Activated gamma-delta T cell (primary cell): ENCODE data around the gene RBBP8NL.

Experiments used
- DNase-seq: peaks from one replicate; lab custom pipeline; 2025; lab: John Stamatoyannopoulos, UW

The RBBP8NL gene

DNA sequence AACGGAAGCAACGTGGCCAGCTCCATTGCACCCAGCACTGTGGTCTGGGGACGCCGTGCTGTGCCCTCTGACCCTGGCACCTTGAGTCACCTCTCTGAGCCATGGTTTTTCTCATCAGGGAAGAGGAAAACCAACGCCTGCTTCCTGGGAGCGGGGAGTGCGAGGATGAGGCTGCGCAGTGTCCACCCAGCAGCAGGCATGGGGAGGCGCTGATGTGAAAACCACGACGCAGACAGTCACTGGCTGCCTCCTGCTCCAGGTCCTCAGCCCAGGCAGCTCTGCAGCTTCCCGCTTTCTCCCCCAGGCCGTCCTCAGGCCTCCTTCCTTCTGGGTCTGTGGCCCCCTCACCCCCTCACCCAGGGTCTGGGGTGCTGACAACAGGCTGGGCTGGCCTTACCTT is 34.5 kb upstream of the RBBP8NL start:
- DNase-seq = no peak

DNA sequence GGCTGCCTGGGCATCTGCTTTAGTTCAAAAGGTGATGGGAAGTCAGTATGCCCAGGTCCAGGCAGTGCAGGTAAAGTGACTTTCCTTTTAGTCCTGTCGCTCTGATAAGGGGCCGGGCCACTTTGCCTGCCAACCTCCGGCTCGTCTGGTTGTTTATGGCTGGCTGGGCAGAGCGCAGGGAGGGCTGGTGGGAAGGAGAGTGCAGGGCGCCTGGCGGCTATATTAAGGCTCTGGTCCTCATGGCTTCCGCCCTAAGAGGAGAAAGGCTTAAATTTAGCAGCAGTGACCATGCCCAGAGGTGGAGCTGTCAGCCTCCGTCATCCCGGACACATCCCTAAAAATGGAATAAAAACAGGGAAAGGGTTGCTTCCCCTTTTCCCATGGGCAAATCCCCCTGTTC is 33.8 kb upstream of the RBBP8NL start:
- no peak for DNase-seq

DNA sequence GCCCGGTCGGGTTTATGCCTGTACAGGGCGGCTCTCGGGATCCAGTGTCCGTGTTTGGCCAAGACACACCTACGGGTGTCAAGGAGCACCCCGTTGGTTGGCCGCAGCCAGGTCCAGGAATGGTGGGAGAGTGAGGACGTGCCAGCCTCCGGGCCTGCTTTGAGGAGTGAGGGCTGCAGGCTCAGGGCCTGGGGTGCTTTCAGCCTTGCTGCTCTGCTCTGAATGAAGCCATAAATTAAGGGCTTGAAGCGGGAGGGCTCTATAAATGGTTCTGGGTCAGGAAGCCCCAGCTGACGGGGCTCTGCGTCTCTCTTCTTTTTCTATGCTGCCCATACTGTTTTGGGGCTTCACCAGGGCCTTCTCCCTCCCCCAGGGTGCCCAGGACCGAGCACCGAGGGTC is 33.3 kb upstream of the RBBP8NL start:
- DNase-seq = no peak

DNA sequence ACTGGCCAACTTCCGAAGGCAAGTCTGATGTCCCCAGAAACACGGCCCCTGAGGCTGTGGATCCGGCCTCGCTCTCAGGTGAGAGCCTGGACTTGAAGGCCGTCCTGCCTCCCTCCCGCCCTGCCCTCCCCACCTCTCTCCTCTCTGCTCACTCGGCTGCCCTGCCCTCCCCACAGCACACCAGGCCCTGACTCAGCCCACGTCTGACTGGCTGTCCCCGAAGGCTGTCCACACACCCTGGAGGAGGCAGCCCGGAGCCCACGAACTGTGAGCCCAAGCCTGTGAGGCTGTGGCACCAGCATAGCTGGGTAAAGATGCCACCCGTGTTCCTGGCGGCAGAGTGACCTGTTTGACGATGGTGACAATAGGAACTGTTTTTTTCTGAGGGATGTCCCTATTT is 32.1 kb upstream of the RBBP8NL start:
- DNase-seq = no peak

DNA sequence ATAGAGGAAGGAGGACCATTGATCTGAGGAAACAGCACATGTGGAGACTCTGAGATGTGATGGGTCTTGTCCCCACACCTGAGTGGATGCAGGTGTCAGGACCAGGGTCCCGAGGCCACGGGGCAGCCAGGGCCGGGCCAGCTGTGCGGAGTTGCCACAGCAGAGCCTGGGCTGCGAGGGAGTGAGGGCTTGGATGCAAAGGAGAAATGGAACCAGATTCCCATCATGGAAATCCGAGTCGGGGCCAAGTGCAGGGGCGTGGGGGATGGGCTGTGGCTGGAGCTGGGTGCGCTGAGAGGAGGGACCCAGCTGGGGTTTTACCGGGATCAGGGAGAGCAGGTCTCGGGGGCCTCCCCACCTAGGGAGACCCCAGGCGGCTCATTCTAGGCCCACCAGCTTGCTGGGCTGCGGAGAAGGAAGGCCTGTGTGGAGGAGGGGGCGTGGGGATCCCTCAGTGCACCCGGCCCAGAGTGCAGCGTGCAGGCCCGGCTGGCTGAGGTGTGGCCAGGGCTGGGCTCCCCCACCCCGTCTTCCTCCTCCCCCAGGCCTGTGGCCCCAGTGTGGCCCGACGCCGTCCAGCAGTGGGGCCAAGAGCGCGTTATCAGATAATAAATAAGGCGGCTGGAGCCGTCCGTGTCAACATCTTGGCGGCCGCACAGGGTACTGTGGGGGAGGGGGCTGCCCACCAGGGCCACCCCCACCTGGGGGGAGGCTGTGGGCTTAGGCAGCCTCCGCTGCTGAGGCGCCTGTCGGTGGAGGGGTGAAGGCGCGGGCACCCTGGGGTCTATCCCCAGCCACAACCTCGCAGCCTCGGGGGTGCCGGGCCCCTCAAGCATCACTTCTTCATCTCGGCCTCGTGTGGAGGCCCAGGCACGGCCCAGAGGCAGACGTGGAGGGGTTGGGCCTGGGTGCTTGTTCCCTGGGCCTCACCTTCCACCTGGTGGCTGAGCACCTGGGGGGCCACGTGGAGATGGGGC is 31.2 kb upstream of the RBBP8NL start:
- DNase-seq = no peak

DNA sequence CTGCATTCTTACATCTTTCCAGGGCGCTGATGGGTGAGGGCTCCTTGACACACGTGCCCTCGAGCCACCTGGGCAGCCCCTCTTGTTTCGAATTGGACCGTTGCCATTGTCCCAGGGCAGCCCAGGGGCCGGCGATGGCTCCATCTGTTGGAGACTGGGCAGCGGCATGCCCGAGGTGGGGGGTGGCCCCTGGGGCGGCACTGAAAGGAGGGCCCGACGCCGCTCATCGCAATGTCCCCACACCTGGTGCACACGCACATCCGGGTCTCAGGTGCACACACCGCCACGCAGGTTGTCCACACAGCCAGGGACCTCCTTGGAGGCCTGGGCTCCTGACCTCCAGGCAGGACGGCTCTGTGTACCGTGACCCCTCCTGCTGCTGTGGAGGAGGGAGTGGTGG is 30.5 kb upstream of the RBBP8NL start:
- DNase-seq = no peak

DNA sequence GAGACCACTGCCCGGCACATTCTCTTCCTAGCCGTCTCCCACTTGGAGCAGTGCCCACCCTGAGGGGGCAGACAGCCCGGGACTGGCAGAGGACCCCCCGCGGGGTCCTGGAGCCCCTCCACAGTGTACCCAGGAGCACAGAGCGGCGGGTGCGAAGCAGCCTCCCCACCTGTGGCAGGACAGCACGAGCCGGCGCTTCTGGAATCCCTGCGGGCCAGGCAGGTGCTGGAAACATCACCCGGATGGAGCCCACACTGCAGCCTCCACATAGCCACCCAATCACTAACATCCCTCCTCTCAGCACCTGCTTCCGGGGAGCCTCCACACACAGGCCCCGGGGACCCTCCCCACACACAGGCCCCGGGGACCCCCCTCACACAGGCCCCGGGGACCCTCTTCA is 29.8 kb upstream of the RBBP8NL start:
- DNase-seq = no peak

DNA sequence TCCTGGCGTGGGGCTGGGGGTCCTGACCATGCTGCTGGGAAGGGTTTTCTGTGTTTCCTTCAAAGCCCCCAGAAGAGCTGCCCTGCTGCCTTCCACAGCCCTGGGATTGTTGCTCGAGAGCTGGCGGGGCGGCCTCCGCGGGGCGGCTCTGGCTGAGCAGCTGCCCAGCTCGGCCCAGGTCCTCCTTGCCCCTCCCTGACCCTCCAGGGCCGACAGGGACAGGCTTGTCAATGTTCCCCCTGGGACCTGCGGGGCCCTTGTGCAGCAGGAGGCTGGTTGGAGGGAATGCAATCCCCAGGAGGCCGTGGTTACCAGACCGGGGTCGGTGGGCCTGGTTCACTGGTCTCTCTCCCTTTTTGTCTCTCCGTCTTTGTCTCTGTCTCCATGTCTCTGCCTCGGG is 28.6 kb upstream of the RBBP8NL start:
- no peak for DNase-seq

DNA sequence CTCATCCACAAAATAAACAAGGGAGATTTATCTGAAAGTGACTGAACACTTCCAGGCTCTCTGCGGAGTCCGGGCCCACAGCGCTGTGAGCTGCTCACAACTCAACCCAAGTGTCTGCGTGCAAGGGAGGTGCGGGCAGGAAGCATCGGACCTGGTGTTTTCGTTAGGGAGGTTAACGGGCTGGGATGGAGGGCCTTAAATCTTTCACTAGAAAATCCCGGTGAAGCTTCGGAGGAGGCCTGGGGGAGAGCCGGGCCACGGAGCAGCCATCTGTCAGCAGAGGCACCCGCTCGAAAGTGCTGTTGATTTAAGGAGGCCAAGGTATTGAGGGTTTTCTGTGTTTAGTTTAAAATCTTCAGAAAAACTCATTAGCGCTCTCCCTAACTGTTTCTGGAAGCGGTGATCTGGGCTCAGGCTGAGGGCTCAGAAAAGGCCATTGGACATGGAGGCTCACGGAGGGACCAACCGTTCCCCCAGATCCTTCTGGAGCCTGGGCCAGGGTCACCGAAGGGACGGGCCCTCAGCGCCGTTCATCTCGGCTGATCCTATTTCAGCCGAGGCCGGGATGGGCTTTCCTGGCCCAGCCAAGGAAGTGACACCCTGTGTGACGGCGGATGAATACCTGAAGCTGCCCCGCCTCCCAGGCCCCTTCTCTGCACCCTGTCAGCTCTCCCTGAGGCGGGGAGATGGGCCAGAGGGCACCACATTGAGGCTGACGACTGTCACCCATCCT is 27.7 kb upstream of the RBBP8NL start:
- no peak for DNase-seq

DNA sequence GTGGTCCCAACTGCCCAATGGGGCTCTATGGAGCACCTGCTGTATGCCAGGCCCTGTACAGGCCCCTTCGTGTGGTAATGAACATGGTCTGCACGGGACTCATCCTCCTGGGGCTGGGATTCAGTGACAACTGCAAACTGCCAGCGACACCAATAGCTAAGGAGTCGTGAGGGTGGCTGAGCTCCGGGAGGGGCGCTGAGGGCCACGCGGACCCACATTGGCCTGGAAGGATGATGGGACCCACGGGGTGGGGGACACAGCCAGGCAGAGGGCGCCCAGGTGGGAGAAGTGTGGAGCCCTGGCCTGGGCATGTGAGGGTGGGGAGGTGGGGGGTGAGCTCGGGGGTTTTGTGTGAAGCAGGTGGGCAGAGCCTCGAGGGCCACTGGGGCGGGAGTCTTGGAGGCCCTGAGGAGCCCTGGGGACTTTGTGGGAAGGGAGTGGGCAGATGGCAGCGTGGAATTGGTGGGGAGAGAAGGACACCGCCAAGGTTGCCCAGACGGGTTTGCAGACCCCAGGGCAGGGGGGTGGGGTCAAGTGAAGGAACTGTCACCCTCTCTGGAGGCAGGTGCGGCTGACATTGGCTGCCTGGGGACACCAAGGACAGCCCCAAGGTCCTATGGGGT is 26.0 kb upstream of the RBBP8NL start:
- DNase-seq = no peak

DNA sequence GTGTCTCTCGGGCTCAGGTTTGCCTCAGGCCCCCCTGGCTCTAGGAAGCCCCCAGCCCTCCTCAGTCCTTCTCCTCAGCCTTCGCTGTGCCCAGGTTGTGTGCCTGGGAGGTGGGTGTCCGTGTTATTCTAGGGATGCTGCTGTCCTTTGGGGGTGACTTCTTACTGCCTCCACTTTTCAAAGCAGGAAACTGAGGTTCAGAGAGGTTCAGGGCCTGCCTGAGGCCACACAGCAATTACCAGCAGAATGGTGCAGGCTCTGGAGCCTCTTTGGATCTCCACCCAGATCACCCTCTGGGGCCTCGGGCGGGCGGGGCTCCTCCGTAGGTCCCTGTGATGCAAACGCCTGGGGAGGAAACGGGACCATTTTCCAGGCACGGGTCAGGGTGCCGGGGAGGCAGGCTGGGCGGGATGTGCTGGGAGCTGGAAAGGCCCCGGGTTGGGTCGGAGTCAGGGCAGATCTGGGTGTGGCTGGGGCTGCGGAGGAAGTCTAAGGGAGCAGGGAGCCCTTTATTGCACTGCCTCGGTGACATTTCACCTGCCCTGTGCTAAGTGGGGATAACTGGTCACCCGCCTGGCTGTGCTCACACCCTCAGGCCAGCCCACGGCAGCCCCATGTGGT is 25.2 kb upstream of the RBBP8NL start:
- DNase-seq = no peak

DNA sequence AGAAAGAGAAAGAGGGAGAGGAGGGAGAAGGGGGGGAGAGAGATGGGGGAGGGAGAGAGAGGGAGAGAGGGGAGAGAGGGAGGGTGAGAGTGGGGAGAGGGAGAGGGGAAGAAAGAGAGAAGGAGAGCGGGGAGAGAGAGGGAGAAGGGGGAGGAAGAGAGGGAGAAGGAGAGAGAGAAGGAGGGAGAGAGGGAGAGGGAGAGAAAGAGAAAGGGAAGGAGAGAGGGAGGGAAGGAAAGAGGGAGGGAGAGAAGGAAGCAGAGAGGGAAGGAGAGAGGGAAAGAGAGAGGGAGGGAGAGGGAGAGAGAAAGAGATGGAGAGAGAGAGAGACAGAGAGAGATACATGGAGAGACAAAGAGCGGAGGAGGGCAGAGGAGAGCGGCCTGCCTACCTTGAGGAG is 24.6 kb upstream of the RBBP8NL start:
- DNase-seq = no peak

DNA sequence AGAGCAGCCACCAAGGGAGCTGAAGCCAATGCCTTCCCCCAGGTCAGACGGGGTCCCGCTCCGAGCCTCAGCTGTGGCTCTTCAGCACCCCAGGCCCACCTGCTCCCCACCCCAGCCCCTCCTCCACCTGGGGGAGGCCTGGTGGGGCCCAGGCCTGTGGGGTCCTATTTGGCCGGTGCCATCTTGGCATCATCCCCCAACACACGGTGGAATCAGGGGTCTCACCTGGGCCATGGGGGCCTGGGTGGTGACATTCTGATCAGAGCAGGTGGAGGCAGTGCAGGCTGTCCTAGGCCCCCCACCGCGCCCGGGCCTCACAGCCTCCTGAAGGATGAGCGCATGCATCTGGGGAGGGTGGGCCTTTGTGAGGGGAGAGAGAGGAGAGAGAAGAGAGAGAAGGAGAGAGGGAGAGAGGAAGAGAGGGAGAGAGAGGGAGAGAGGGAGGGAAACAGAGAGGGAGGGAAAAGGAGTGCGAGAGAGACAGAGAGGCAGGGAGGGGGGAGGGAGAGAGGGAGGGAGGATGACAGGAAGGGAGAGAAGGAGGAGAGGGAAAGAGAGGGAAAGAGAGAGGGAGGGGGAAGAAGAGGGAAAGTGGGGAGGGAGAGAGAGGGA is 23.9 kb upstream of the RBBP8NL start:
- DNase-seq = no peak

DNA sequence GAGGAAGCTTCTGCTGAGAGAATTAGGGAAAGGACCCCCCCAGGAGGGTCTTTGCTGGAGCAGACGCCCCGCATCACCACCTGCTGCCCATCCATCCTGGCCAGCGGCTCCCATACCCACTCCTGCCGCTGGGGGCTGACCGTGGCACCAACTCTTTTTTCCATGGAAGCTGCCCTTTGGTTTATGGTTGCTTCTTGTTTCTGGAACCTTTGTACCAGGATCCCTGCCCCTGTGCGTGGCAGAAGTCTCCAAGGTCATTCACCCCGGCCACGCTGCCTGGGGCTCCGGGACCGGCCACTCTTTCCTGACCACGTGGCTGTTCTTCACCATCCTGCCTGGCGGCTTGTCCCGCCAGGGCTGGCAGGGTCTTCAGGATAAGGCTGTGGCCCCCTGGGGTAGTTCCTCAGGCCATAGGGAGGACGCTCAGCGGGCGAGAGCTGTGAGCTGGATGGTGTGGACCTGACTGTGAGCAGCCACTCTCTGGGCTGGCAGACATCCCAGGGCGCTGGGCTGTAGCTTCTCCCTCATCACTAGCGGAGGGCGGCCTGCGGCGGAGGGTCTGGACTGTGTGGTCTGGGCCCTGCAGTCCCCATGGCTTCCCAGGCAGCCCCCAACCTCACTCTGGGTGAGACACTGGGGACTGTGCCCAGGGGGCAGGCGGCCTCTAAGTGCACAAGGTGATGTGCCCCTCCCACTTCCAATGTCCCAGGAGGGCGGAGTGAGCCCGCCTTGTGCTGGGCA is 22.8 kb upstream of the RBBP8NL start:
- no peak for DNase-seq

DNA sequence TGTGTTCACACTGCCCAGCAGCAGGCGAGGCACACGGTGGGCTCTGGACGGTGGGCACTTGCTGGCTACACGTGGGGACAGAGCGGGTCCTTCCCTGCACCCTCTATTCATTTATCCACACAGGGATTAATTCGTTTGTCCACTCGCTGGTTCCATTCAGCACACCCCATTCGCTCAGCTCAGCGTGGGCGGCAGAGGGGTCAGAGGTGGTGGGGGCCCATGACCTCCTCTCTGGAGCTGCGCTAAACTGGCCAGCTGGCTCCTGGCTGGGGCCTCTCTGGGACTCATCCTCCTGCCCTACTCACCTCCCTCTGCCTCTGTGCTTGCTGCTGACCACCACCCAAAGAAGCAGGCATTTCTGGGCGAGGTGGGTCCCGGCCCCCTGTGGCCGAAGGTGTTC is 21.4 kb upstream of the RBBP8NL start:
- no peak for DNase-seq

DNA sequence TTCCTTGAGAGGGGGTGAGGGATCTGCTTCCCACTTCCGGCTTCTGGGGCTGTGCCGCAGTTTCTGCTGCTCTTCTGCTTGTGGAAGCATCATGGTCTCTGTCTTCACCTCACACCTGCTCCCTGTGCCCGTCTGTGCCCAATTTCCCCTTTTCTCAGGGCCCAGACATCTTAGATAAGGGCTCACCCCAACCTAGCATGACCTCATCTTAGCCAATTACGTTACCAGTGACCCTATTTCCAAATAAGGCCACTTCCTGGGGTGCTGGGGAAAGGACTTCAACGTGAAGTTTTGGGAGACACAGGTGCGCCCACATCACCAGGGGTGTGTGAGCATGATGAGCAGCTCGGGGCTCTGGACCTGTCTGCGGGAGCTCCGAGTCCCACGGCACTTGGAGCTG is 20.7 kb upstream of the RBBP8NL start:
- no peak for DNase-seq

DNA sequence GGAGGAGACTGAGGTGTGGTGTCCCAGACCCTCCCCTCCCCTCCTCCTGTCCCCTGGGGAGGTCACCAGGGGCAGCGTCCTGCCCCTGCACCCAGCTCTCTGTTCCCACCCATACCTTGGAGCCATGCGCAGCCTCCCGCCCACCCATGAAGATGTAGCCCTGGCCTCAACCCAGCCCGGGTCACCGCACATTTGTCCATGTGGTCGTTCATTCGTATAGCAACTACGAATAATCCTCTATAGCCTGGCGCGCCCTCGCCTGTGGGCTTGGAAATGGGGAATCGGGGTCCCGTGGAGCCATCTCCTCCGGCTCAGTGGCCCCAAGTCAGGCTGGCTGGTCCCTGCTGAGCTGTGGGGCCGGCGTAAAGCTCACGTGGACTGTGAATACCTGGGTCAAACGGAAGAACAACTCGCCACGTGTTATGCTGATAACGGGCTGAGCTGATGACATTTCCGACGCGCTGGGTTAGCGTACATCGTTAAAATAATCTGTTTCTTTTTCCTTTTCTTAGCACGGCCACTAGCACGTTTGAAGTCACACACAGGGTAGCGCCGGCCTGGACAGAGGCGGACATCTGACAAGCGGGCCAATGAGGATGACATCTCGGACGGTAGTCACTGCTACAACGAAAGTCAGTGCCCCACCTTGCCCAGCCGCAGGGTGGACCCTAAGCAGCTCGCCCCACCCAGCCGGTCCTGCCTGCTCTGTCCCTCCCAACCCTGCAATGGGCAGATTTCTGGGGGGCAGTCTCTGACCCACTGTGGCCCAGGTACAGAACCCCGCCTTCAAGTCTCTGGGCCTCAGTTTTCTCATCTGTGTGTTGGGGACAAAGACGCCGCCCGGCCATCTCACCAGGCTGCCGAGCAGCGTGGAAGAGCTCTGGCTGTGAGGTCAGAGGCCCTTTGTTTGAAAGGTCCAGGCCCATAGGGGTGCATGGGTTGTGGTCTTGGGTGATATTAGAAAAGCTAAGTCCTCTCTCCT is 19.8 kb upstream of the RBBP8NL start:
- DNase-seq = no peak

DNA sequence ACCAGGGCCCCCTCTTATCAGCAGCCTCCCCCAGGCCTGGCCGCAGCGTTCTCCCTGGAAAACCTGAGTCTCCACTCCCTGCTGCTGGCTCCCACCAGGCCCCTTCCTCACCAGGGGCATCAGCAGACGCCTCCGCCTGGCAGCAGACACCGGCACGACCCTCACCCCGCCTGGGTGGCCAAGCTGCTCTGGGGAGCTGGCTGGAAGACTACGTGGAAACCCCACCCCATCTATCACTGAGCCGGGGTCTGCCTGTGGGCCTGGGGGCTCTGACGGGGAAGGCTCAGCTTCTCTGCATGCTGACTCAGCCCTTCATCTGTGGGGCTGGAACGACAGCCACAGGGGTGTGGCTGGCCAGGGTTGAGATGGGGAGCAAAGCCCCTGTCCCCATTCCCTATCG is 19.1 kb upstream of the RBBP8NL start:
- DNase-seq = no peak

DNA sequence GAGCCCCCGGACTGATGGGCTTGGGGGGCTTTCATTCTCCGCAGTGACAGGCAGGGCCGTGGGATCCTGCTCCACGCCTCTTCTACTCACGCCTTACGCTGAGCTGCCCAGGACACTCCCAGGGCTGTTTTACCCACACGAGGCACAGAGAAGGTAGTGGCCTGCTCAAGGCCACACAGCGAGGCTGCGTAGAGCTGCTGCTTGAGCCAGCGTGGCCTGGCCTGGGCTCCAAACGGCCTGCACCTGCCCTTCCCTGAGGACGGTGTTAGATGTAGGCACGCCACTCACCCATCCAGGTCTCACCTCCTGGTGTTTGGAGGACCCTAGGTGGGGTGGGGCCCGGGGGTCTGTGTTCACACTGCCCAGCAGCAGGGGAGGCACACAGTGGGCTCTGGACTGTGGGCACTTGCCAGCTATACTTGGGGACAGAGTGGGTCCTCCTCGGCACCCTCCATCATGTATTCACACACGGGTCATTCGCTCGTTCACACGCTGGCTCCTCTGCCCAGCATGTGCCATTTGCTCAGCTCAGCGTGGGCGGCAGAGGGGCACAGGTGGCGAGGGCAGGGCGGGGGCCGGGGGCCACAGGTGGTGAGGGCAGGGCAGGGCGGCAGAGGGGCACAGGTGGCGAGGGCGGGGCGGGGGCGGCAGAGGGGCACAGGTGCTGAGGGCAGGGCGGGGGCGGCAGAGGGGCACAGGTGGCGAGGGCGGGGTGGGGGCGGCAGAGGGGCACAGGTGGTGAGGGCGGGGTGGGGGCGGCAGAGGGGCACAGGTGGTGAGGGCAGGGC is 18.4 kb upstream of the RBBP8NL start:
- no peak for DNase-seq
